ENCODE data around the gene RBBP8NL. TPM values are rescaled to one million over a fixed set of nuclear protein-coding genes. Genes with fewer than 3 reads are reported as not detected.
"Not testable (repeated sequence)": the region's sequence is repeated elsewhere in the genome, so short reads cannot be mapped to it uniquely, and the experiment has no call there.

RBBP8NL gene
- polyA plus RNA-seq, 3 donors: 0.09 to 0.61 TPM; not detected in 1

- WGBS, 3 donors: 74 to 86% (median 83%) methylated on average over 11 of the region's 11 CpGs
- H3K27ac ChIP-seq (ENCODE audit: low read depth, low read length): no peak overlapping the region
Observed at GRCh38 chr20:62388839-62389600, 38.3 kb downstream of the RBBP8NL start.

DNA sequence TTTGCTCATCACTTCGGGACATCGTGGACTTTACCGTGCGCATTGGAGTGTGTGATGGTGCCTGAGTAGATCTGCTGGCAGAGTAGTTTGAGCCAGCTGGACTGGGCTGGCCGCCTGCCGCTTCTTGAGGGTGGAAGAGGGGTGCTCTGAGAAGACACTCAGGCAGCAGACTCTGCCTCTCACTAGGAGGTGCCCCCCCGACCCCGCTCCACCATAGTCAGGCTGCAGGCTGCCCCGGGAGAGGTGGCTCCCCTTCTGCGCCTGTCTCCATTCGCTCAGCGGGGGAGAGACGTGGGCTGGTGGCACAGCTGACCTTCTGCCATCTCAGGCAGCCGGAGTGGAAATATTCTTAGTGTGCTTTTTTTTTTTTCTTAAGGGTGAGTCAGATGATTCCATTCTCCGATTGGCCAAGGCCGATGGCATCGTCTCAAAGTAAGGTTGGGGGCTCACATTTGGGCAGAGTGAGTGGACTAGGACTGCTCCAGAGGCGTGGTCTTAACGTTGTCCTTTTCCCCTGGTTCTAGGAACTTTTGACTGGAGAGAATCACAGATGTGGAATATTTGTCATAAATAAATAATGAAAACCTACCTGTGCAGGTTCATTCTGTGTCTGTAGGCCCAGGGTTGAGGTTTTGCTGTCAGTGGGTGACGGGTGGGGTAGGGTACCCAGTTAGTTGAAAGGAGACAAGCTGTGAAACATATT, 39.3 kb downstream of the RBBP8NL start:
- 63 to 77% (median 67%) methylated on average over 20 of the region's 20 CpGs for WGBS, 3 donors
- H3K27ac ChIP-seq (ENCODE audit: low read depth, low read length): no peak overlapping the region

DNA sequence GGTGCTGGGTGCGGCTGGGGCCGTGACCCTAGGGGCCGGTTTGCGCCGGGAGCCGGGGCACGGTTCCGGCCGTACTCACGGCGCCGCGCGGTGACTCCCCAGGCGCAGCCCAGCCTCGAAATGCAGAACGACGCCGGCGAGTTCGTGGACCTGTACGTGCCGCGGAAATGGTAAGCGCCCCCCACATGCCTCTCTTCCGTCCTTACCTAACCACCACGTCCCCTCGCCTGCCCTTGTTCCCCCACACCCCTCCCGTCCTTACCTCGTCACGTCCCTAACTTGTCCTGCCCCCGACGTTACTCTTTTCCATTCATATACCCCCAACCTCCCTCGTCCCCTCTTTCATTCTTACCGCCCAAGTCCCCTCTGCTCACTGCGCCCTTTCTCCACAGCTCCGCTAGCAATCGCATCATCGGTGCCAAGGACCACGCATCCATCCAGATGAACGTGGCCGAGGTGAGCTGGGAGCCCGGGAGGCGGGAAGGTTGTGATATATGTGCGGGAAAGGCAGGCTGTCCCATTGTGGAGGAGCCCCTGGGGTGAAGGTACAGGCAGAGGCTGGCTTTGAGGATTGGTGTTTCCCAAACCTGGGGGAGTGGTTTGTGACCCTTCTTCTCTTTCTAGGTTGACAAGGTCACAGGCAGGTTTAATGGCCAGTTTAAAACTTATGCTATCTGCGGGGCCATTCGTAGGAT, 40.0 kb downstream of the RBBP8NL start:
- H3K27ac ChIP-seq (ENCODE audit: low read depth, low read length): no peak overlapping the region

DNA sequence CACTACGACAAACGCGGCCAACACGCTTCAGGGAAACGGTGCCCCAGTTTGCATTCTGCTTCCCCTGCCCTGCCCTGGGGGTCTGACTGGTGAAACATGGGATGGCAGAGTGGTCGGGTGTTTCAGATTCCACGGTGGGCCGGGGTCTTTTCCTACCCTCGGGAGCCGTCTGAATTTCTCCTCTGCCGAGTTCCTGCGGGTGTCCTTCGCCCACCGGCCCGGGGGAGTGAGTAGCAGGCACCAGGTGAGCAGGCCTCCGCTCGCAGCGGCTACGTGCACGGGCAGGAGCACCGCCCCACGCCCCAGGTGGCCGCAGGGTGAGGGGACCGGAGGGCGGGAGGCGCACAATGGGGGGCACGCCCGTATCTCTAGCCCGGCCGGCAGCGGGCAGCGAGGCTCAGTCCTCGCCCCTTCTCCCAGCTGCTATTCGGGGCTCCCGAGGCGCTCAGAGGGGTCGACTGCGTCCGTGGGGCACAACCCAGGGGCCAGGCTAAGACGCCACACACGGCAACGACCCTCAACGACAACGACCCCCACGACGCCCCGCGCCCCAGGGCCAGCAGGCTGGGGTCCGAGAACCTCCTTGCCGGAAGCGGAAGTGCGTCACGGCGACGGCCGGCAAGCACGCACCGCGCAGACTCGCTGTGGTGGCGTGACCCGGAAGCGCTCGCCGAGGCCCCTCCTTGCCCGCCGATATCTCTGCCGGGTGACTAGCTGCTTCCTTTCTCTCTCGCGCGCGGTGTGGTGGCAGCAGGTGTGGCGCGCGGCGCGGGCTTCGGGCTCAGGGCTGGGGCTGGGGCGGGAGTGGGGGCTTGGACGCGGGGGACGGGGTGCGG, 40.7 kb downstream of the RBBP8NL start, which contains the start of gene RPS21:
RPS21 (plus strand) TSS at position 721 of the 836 bp plus-strand sequence. CDS start 236 bp downstream, outside the sequence.
- 0 to 1% (median 1%) methylated on average over 61 to 83 of the region's 83 CpGs for WGBS, 3 donors
- H3K27ac ChIP-seq (ENCODE audit: low read depth, low read length): no peak within 1 kb of the TSS

More for the DNA sequence above, 40.0 kb downstream of the RBBP8NL start:
- WGBS, 3 donors: 3% methylated on average over 33 to 47 of the region's 47 CpGs

DNA sequence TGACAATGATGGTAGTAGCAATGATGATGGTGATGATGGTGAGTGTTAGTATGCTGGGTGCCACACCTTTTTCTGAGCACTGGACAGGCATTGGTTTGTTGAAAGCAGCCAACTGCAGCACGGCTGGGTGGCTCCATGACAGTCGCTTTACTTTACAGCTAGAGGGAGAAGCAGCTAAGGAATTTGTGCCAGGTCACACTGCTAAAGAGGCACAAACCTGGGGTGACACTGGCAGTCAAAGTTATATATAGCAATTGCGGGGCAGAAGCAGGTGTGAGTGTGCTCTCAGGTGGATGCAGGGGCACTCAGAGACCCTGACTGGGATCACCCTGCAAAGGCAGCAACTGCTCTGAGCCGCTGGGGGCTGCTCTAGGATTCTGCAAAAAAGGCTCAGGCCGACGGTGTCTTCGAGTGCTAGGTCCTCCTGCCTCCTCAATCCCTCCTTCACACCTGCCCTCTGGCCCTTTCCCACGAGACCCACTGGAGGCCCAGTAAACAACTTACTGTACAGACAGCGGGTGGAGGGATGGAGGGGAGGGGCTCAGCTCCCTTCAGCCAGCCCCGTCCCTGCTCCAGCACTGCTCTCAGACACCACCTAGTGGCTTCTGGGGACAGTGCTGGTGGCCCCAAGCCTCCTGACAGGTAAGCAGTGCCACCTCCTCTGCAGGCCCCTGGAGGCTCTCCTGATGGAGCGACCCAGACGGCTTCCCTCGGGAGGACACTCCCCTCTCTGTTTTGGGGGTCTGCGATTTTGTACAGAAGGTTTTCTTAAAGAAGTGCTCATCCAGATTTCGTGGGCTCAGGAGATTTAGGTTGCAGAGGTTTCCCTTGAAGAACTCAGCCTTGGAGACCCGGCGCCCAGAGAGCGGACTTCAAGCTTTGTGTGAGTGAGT, 44.8 kb downstream of the RBBP8NL start:
- 40 to 47% (median 43%) methylated on average over 18 of the region's 18 CpGs for WGBS, 3 donors
- no peak overlapping the region for H3K27ac ChIP-seq (ENCODE audit: low read depth, low read length)

- no peak overlapping the region for H3K27ac ChIP-seq (ENCODE audit: low read depth, low read length)
- 84 to 96% (median 94%) methylated on average over 6 of the region's 6 CpGs for WGBS, 3 donors
Observed at GRCh38 chr20:62381842-62382241, 45.5 kb downstream of the RBBP8NL start.

- no peak overlapping the region for H3K27ac ChIP-seq (ENCODE audit: low read depth, low read length)
- 56 to 65% (median 61%) methylated on average over 16 of the region's 16 CpGs for WGBS, 3 donors
Observed at GRCh38 chr20:62381202-62381797, 46.0 kb downstream of the RBBP8NL start.

DNA sequence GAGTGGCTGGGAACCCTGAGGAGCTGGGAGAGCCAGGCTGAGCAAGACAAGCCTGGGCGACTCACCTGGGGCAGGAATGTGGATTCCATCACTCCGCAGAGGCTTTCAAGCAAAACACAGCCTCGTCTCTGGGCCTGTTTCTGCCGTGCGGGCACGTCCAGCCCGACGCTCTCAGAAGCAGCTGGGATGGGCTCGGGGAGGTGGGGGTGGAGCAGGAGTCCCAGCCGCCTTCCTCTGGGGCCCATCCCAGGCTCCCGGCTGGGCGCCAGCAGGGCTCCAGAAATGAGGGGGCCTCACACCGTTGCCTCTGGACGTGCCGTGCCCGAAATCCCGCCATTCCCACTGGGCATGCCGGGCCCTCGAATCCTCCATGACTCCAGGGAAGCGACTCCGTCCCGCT, 49.1 kb downstream of the RBBP8NL start:
- WGBS, 3 donors: 78 to 84% (median 81%) methylated on average over 22 of the region's 22 CpGs
- H3K27ac ChIP-seq (ENCODE audit: low read depth, low read length): no peak overlapping the region

GRCh38 chr20:62377615-62378178, 49.6 kb downstream of the RBBP8NL start:
- H3K27ac ChIP-seq (ENCODE audit: low read depth, low read length): no peak overlapping the region
- 38 to 69% (median 65%) methylated on average over 15 of the region's 15 CpGs for WGBS, 3 donors

DNA sequence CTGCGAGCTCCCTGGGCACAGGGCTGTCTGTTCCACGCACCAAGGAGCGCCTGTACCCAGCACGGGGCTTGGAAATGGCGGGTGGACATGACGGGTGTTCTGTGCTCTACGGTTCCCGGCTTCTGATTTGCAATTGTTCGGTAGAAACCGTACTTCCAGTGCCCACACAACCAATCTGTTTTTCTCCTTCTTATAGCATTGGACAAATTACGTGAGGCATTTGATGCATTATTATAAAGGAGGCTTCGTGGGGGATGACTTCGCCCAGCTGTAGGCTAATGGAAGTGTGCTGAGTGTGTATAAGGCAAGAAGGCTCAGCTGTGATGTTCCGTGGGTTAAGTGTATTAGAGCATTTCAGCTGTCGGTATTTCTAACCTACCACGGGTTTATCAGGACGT, 50.3 kb downstream of the RBBP8NL start:
- 74 to 88% (median 84%) methylated on average over 17 of the region's 17 CpGs for WGBS, 3 donors
- no peak overlapping the region for H3K27ac ChIP-seq (ENCODE audit: low read depth, low read length)

- WGBS, 3 donors: 52 to 63% (median 54%) methylated on average over 20 to 26 of the region's 26 CpGs
Observed at GRCh38 chr20:62376112-62377063, 51.0 kb downstream of the RBBP8NL start.

GRCh38 chr20:62374331-62375152, 52.8 kb downstream of the RBBP8NL start:
- no peak overlapping the region for H3K27ac ChIP-seq (ENCODE audit: low read depth, low read length)
- 51 to 60% (median 52%) methylated on average over 24 of the region's 24 CpGs for whole genome bisulfite sequencing, 3 donors

More at GRCh38 chr20:62376112-62377063, 51.0 kb downstream of the RBBP8NL start:
- H3K27ac ChIP-seq (ENCODE audit: low read depth, low read length): no peak overlapping the region

GRCh38 chr20:62373631-62374179, 53.6 kb downstream of the RBBP8NL start:
- not testable (repeated sequence) for H3K27ac ChIP-seq (ENCODE audit: low read depth, low read length)
- 87 to 94% (median 89%) methylated on average over 23 to 27 of the region's 40 CpGs for WGBS, 3 donors

Measured in adipose tissue (tissue), 3 donors.